Measurements from ENCODE around the gene DUS3L. TPM values are rescaled to one million over a fixed set of nuclear protein-coding genes. Genes with fewer than 3 reads are reported as not detected.
"Not testable (repeated sequence)": the region's sequence is repeated elsewhere in the genome, so short reads cannot be mapped to it uniquely, and the experiment has no call there.

DUS3L gene
- total RNA-seq, 4 donors from 2014 or later = 19.5 to 45.9 (median 25.0) TPM

DNA sequence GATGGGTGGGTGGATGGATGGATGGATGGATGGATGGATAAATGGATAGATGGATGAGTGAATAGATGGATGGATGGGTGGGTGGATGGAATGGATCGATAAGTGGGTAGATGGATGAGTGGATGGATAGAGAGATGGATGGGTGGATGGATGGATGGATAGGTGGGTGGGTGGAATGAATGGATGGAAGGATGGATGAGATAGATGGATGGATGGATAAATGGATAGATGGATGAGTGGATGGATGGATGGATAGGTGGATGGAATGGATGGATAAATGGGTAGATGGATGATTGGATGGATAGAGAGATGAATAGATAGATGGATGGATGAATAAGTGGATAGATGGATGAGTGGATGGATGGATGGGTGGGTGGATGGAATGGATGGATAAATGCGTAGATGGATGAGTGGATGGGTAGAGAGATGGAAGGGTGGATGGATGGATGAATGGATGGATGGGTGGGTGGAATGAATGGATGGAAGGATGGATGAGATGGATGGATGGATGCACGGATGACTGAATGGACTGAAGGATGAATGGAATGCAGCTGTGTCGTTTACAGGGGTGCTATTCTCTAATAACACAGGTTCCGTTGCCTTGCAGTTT is 28.2 kb downstream of the DUS3L start:
- intact Hi-C loops (cut with DNase I; ENCODE audit: low total_unique reads) = no loop called here
- H3K27me3 ChIP-seq = peaks cover 0 to 4% (median 0%) of the 10 kb centered on the region in 3 donors
- DNase-seq (no peak), ATAC-seq (no peak)
- H3K27ac ChIP-seq = no peak overlapping the region
- H3K9me3 ChIP-seq = no peaks in the 10 kb centered on the region
- H3K36me3 ChIP-seq = no peaks in the 10 kb centered on the region
- in situ Hi-C loops (cut with MboI; ENCODE audit: low sequenced_read_pairs in 4 of 4) = no loop called here
- TF ChIP-seq, protein P1, sequence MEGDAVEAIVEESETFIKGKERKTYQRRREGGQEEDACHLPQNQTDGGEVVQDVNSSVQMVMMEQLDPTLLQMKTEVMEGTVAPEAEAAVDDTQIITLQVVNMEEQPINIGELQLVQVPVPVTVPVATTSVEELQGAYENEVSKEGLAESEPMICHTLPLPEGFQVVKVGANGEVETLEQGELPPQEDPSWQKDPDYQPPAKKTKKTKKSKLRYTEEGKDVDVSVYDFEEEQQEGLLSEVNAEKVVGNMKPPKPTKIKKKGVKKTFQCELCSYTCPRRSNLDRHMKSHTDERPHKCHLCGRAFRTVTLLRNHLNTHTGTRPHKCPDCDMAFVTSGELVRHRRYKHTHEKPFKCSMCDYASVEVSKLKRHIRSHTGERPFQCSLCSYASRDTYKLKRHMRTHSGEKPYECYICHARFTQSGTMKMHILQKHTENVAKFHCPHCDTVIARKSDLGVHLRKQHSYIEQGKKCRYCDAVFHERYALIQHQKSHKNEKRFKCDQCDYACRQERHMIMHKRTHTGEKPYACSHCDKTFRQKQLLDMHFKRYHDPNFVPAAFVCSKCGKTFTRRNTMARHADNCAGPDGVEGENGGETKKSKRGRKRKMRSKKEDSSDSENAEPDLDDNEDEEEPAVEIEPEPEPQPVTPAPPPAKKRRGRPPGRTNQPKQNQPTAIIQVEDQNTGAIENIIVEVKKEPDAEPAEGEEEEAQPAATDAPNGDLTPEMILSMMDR (IDR thresholded peaks at IDR 0.05 in 4 of 5, conservative IDR thresholded peaks at IDR 0.05 in 1 of 5) = no peak
- TF ChIP-seq POLR2A (IDR thresholded peaks at IDR 0.05) = no peak
- H3K4me3 ChIP-seq = no peak overlapping the region
- no peaks in the 10 kb centered on the region for H3K4me1 ChIP-seq

DNA sequence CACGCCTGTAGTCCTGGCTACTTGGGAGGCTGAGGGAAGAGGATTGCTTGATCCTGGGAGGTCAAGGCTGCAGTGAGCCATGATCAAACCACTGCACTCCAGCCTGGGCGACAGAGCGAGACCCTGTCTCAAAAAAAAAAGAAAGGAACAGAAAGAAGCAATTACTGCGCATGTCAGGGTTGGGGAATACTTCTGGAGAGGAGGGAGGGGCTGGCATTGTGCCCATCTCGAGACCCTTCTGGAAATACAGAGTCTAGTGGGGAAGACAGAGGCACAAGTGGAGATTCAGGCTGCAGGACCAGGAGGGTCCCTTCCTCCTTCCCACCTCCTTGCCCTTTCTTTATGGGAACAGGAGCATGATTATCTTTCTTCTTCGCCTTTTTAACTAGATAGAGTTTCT is 37.2 kb downstream of the DUS3L start:
- Histone ChIP-seq H3K27ac (no peak overlapping the region), H3K27me3 (peaks cover 0 to 9% (median 0%) of the 10 kb centered on the region in 3 donors), H3K36me3 (no peaks in the 10 kb centered on the region), H3K4me1 (no peaks in the 10 kb centered on the region), H3K9me3 (no peaks in the 10 kb centered on the region), H3K4me3 (no peak overlapping the region)
- DNase-seq = no peak
- no peak for ATAC-seq
- TF ChIP-seq, protein P1 (IDR thresholded peaks at IDR 0.05 in 4 of 5, conservative IDR thresholded peaks at IDR 0.05 in 1 of 5) = no peak
- TF ChIP-seq POLR2A (IDR thresholded peaks at IDR 0.05) = no peak
- in situ Hi-C loops (cut with MboI; ENCODE audit: low sequenced_read_pairs in 4 of 4) (no loop called here), intact Hi-C loops (cut with DNase I; ENCODE audit: low total_unique reads) (no loop called here)

DNA sequence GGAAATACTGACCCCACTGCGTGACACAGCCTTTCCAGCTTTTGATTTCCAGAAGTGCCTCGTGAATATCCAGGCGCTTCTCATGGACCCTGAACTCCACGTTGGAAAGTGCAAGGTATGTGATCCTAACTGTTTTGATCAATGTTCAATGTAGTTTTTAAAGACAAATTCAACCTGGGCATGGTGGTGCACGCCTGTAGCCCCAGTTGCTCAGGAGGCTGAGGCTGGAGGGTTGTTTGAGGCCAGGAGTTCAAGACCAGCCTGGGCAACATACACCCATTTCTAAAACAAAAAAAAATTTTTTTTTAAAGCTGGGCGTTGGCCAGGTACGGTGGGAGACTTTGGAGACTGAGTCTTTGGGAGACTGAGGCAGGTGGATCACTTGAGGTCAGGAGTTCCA is 39.3 kb downstream of the DUS3L start:
- no peaks in the 10 kb centered on the region for H3K4me1 ChIP-seq
- peaks cover 0 to 11% (median 4%) of the 10 kb centered on the region in 3 donors for H3K27me3 ChIP-seq
- H3K36me3 ChIP-seq = no peaks in the 10 kb centered on the region
- DNase-seq (no peak), ATAC-seq (no peak)
- no peak overlapping the region for H3K27ac ChIP-seq
- H3K9me3 ChIP-seq = no peaks in the 10 kb centered on the region
- intact Hi-C loops (cut with DNase I; ENCODE audit: low total_unique reads) = no loop called here
- no peak for TF ChIP-seq POLR2A (IDR thresholded peaks at IDR 0.05)
- TF ChIP-seq, protein P1 (IDR thresholded peaks at IDR 0.05 in 4 of 5, conservative IDR thresholded peaks at IDR 0.05 in 1 of 5) = no peak
- H3K4me3 ChIP-seq = no peak overlapping the region
- in situ Hi-C loops (cut with MboI; ENCODE audit: low sequenced_read_pairs in 4 of 4) = no loop called here

DNA sequence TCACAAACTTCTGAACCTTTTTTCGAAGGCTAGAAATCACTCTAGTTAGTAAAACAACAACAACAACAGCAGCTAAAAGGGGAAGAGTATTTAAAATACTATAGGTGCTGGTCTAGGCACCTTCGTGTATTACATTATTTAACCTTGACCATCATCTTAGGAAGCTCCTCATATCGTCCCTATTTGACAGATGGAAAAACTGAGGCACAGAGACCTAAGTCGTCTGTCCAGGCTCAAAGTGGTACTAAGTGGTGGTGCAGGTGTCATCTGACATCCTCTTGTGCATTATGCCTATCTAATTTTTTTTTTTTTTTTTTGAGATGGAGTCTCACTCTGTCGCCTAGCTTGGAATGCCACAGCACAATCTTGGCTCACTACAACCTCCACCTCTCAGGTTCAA is 41.5 kb downstream of the DUS3L start:
- DNase-seq (no peak), ATAC-seq (no peak)
- H3K27ac ChIP-seq = no peak overlapping the region
- no peaks in the 10 kb centered on the region for H3K4me1 ChIP-seq
- no peaks in the 10 kb centered on the region for H3K36me3 ChIP-seq
- peaks cover 0 to 11% (median 4%) of the 10 kb centered on the region in 3 donors for H3K27me3 ChIP-seq
- H3K9me3 ChIP-seq = no peaks in the 10 kb centered on the region
- no peak overlapping the region for H3K4me3 ChIP-seq
- in situ Hi-C loops (cut with MboI; ENCODE audit: low sequenced_read_pairs in 4 of 4) (no loop called here), intact Hi-C loops (cut with DNase I; ENCODE audit: low total_unique reads) (no loop called here)
- TF ChIP-seq, protein P1 (IDR thresholded peaks at IDR 0.05 in 4 of 5, conservative IDR thresholded peaks at IDR 0.05 in 1 of 5) = no peak
- TF ChIP-seq POLR2A (IDR thresholded peaks at IDR 0.05) = no peak

DNA sequence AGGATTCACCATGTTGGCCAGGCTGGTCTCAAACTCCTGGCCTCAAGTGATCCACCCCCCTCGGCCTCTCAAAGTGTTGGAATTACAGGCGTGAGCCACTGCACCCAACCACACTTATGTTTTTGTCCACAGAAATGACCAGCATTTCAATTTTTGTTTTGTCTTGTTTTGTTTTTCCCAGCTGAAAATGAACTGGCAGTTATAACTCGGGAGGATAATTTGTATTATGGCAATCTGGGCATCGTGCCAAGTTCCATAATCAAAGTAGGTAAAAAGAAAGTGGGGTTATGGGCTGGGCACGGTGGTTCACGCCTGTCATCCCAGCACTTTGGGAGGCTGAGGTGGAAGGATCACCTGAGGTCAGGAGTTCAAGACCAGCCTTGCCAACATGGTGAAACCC is 42.0 kb downstream of the DUS3L start:
- H3K4me1 ChIP-seq; in situ Hi-C loops (cut with MboI; ENCODE audit: low sequenced_read_pairs in 4 of 4); ATAC-seq; H3K4me3 ChIP-seq; H3K36me3 ChIP-seq; DNase-seq; intact Hi-C loops (cut with DNase I; ENCODE audit: low total_unique reads); H3K9me3 ChIP-seq; H3K27ac ChIP-seq: not testable (repeated sequence)
- H3K27me3 ChIP-seq = peaks cover 0 to 11% (median 4%) of the 10 kb centered on the region in 3 donors

DNA sequence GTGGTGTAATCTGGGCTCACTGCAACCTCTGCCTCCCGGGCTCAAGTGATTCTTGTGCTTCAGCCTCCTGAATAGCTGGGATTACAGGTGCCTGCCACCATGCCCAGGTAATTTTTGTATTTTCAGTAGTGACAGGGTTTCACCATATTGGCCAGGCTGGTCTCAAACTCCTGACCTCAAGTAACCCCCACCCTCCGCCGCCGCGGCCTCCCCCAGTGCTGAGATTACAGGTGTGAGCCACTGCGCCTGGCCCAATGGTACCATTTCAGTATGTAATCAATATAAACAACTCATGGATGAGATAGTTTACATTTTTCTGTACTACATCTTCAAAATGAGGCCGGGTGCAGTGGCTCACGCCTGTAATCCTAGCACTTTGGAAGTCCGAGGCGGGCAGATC is 46.0 kb downstream of the DUS3L start:
- H3K27ac ChIP-seq; in situ Hi-C loops (cut with MboI; ENCODE audit: low sequenced_read_pairs in 4 of 4); ATAC-seq; H3K9me3 ChIP-seq; intact Hi-C loops (cut with DNase I; ENCODE audit: low total_unique reads); DNase-seq; H3K36me3 ChIP-seq; H3K4me1 ChIP-seq; H3K4me3 ChIP-seq: not testable (repeated sequence)
- H3K27me3 ChIP-seq = peaks cover 0 to 11% (median 4%) of the 10 kb centered on the region in 3 donors
